IMR-90 (cell line): Measurements from ENCODE around the gene AFMID. TPM values are rescaled to one million over a fixed set of nuclear protein-coding genes. Genes with fewer than 3 reads are reported as not detected.
A peak's percentile ranks its signal among the peaks of the same experiment; 100 is the strongest.

ENCODE experiments used
- ATAC-seq: fragments of 200-7000 bp; cut with Tn5 transposase; 2 replicates; pipeline ENCODE4 v1.9.1; 2020; ENCODE audit warnings: low read depth, mild to moderate bottlenecking, moderate library complexity
- BruUV-seq: library from RNA; stranded (reverse); fragments of 400-500 nt; replicated peaks from 2 replicates; lab custom pipeline; 2021; lab: Mats Ljungman, UMichigan
- CTCF ChIA-PET: fragments of 300-600 bp; formaldehyde crosslinking; extraction: SDS; loops from one replicate; lab custom pipeline; 2021; ENCODE audit warnings: antibody characterized with exemption; lab: Yijun Ruan, JAX
- POLR2A ChIA-PET: fragments of 300-600 bp; sonication (Branson Sonifier 250); formaldehyde crosslinking; loops from one replicate; lab custom pipeline; 2022; ENCODE audit warnings: antibody characterized with exemption; ENCODE audit not compliant: unreplicated experiment; lab: Charles Lee
- DNase-seq: peaks from one replicate; pipeline ENCODE4 v3.0.0; 2013
- H2AFZ ChIP-seq: replicated peaks from 2 replicates; pipeline ENCODE3; 2013; ENCODE audit warnings: low read length, mild to moderate bottlenecking; ENCODE audit not compliant: poor library complexity
- H2AK5ac ChIP-seq: 2 replicates; pipeline ENCODE4 v1.6.1; 2013; ENCODE audit warnings: low read depth, low read length, inconsistent platforms
- H2AK9ac ChIP-seq: replicated peaks from 2 replicates; pipeline ENCODE3; 2013; ENCODE audit warnings: mild to moderate bottlenecking, low read depth, low read length, moderate library complexity; ENCODE audit not compliant: poor library complexity
- H2BK120ac ChIP-seq: 2 replicates; pipeline ENCODE4 v1.6.1; 2013; ENCODE audit warnings: low read depth, low read length, inconsistent platforms
- H2BK15ac ChIP-seq: 3 replicates; pipeline ENCODE4 v1.6.1; 2013; ENCODE audit warnings: low read depth, low read length, inconsistent platforms
- H2BK20ac ChIP-seq: 2 replicates; pipeline ENCODE4 v1.6.1; 2013; ENCODE audit warnings: low read depth, mild to moderate bottlenecking, inconsistent platforms, low read length, moderate library complexity
- H2BK5ac ChIP-seq: 2 replicates; pipeline ENCODE4 v1.6.1; 2013; ENCODE audit warnings: mild to moderate bottlenecking, low read depth, low read length, inconsistent platforms; ENCODE audit not compliant: poor library complexity, severe bottlenecking
- H3K14ac ChIP-seq: replicated peaks from 2 replicates; pipeline ENCODE4 v1.6.1; 2013; ENCODE audit warnings: low read depth, low read length, inconsistent platforms
- H3K18ac ChIP-seq: 2 replicates; pipeline ENCODE4 v1.6.1; 2013; ENCODE audit warnings: low read depth, low read length, control low read depth
- H3K23ac ChIP-seq: 2 replicates; pipeline ENCODE4 v1.6.1; 2013; ENCODE audit warnings: low read depth, low read length, inconsistent platforms
- H3K27ac ChIP-seq: 2 replicates; pipeline ENCODE4 v1.5.1; 2013; ENCODE audit warnings: mild to moderate bottlenecking, control low read depth, low read length; ENCODE audit not compliant: insufficient read depth
- H3K27me3 ChIP-seq: 2 replicates; pipeline ENCODE4 v1.6.1; 2013; ENCODE audit warnings: low read length; ENCODE audit not compliant: control insufficient read depth, insufficient read depth
- H3K36me3 ChIP-seq: 2 replicates; pipeline ENCODE4 v1.6.1; 2013; ENCODE audit warnings: low read length, mixed read lengths; ENCODE audit not compliant: control insufficient read depth, insufficient read depth
- H3K4ac ChIP-seq: 2 replicates; pipeline ENCODE4 v1.6.1; 2013; ENCODE audit warnings: low read depth, low read length, inconsistent platforms
- H3K4me1 ChIP-seq: 2 replicates; pipeline ENCODE4 v1.6.1; 2013; ENCODE audit warnings: low read length, mixed read lengths; ENCODE audit not compliant: control insufficient read depth, insufficient read depth
- H3K4me2 ChIP-seq: 2 replicates; pipeline ENCODE4 v1.6.1; 2013; ENCODE audit warnings: low read depth, mild to moderate bottlenecking, control low read depth, low read length, moderate library complexity
- H3K4me3 ChIP-seq: 2 replicates; pipeline ENCODE4 v1.5.1; 2013; ENCODE audit warnings: low read depth, mild to moderate bottlenecking, control low read depth, low read length, moderate library complexity; ENCODE audit not compliant: insufficient read depth
- H3K56ac ChIP-seq: 2 replicates; pipeline ENCODE4 v1.6.1; 2013; ENCODE audit warnings: low read length, inconsistent platforms; ENCODE audit not compliant: insufficient read depth; ENCODE audit errors: extremely low read depth
- H3K79me1 ChIP-seq, 2 experiments: 2 replicates each; pipeline ENCODE4 v1.6.1; 2013; ENCODE audit warnings: low read length in 2 of 2, inconsistent platforms in 1 of 2, low read depth in 1 of 2
- H3K9ac ChIP-seq: 2 replicates; pipeline ENCODE4 v1.6.1; 2013; ENCODE audit warnings: low read depth, low read length, control low read depth
- H3K9me1 ChIP-seq: 2 replicates; pipeline ENCODE4 v1.6.1; 2013; ENCODE audit warnings: low read length, inconsistent platforms; ENCODE audit not compliant: insufficient read depth
- H3K9me3 ChIP-seq: 2 replicates; pipeline ENCODE4 v1.6.1; 2013; ENCODE audit warnings: low read length; ENCODE audit not compliant: control insufficient read depth, insufficient read depth
- H4K20me1 ChIP-seq: 2 replicates; pipeline ENCODE4 v1.6.1; 2013; ENCODE audit warnings: low read length, inconsistent platforms; ENCODE audit not compliant: insufficient read depth
- H4K5ac ChIP-seq: 2 replicates; pipeline ENCODE4 v1.6.1; 2013; ENCODE audit warnings: mild to moderate bottlenecking, low read depth, low read length, control low read depth
- H4K8ac ChIP-seq, 2 experiments: 2 replicates each; pipeline ENCODE4 v1.6.1; 2013; ENCODE audit warnings: low read depth in 2 of 2, low read length in 2 of 2, control low read depth in 1 of 2, inconsistent platforms in 1 of 2
- H4K91ac ChIP-seq: 2 replicates; pipeline ENCODE4 v1.6.1; 2013; ENCODE audit warnings: low read depth, low read length, inconsistent platforms; ENCODE audit not compliant: insufficient read depth
- BHLHE40 ChIP-seq: fragments of 150-350 bp; IDR thresholded peaks from 2 replicates; pipeline ENCODE4 v1.6.1; 2016; ENCODE audit warnings: mild to moderate bottlenecking, low read depth, low read length
- CHD1 ChIP-seq: IDR thresholded peaks from 2 replicates; pipeline ENCODE4 v1.6.1; 2012; ENCODE audit warnings: low read depth, low read length, improper control_type of control experiment
- MAZ ChIP-seq: IDR thresholded peaks from 2 replicates; pipeline ENCODE4 v1.6.1; 2012; ENCODE audit warnings: low read depth, mild to moderate bottlenecking, low read length, improper control_type of control experiment, moderate library complexity, borderline replicate concordance
- MXI1 ChIP-seq: IDR thresholded peaks from 2 replicates; pipeline ENCODE4 v1.6.1; 2012; ENCODE audit warnings: low read depth, mild to moderate bottlenecking, low read length, moderate library complexity, borderline replicate concordance
- NFE2L2 ChIP-seq: fragments of 150-350 bp; IDR thresholded peaks from 2 replicates; pipeline ENCODE4 v1.6.1; 2016; ENCODE audit warnings: low read depth, mild to moderate bottlenecking, low read length
- POLR2A ChIP-seq: IDR thresholded peaks from 2 replicates; pipeline ENCODE4 v1.6.1; 2012; ENCODE audit warnings: mild to moderate bottlenecking, low read depth, low read length
- RAD21 ChIP-seq: IDR thresholded peaks from 2 replicates; pipeline ENCODE4 v1.6.1; 2012; ENCODE audit warnings: low read length, improper control_type of control experiment
- RCOR1 ChIP-seq: IDR thresholded peaks from 2 replicates; pipeline ENCODE4 v1.6.1; 2012; ENCODE audit warnings: mild to moderate bottlenecking, low read length, improper control_type of control experiment; ENCODE audit not compliant: insufficient replicate concordance
- SMC3 ChIP-seq: fragments of 150-350 bp; IDR thresholded peaks from 2 replicates; pipeline ENCODE4 v1.6.1; 2016; ENCODE audit warnings: low read depth, mild to moderate bottlenecking, antibody characterized with exemption, low read length, moderate library complexity
- WGBS, 2 experiments: methylation state at CpG; one replicate each; pipeline versions ENCODE4 v1.1.5 to v1.1.7; 2013; ENCODE audit warnings: missing lambda C conversion rate in 2 of 2; ENCODE audit not compliant: insufficient read length in 1 of 2; ENCODE audit errors: extremely low coverage in 2 of 2; 5-methylcytosine and 5-hydroxymethylcytosine counted together
- dilution Hi-C: fragments of 300-500 bp; cut with HindIII; formaldehyde crosslinking; loops from one replicate; pipeline ENCODE4 v1.14.3; 2018; ENCODE audit warnings: low sequenced_read_pairs; ENCODE audit not compliant: unreplicated experiment
- in situ Hi-C: fragments of 300-500 bp; cut with MboI; formaldehyde crosslinking; loops from 3 replicates; pipeline ENCODE4 v1.14.3; 2019; ENCODE audit warnings: low sequenced_read_pairs, inconsistent platforms, mixed read lengths
- intact Hi-C: fragments of 100-400 bp; cut with micrococcal nuclease; formaldehyde crosslinking; loops from 2 replicates; pipeline ENCODE4 v1.10.0; 2022
- polyA plus RNA-seq, 3 experiments: library from polyadenylated mRNA; depleted of rRNA; stranded (reverse); fragments of >200 nt; gene quantifications; 2 replicates each; pipeline ENCODE4 v1.2.3, GENCODE V29; 2012; ENCODE audit warnings: low replicate concordance in 1 of 3
- total RNA-seq: library from RNA; depleted of rRNA; stranded (reverse); fragments of >200 nt; gene quantifications from 2 replicates; pipeline ENCODE4 v1.2.3, GENCODE V29; 2012

Gene AFMID
- total and polyA plus RNA-seq, 2 of the 4 experiments (the other 2 are of a cell fraction) = 41.0 to 65.1 TPM

- peaks cover 0 to 23% of the 10 kb centered on the region in 2 experiments; a peak in 2 of 4 replicates for H3K79me1 ChIP-seq
- peak within 1 kb of the TSS; percentile 33 for H4K5ac ChIP-seq
- DNase-seq (peak; percentile 28), ATAC-seq (peak; percentile 79)
- H3K4me2 ChIP-seq = peak within 1 kb of the TSS; percentile 82
- peak within 1 kb of the TSS; percentile 97 for H2AFZ ChIP-seq
- intact Hi-C loops = no loop called here
- peak; percentile 39; the same call in 1 of the 2 replicates for TF ChIP-seq POLR2A
- no peak for TF ChIP-seq NFE2L2
- TF ChIP-seq RAD21 = no peak
- no peak for TF ChIP-seq CHD1
- no peak for TF ChIP-seq MXI1
- peak; percentile 71; the same call in 1 of the 2 replicates for TF ChIP-seq MAZ
- TF ChIP-seq BHLHE40 = no peak
- TF ChIP-seq SMC3 = no peak
- no peak for TF ChIP-seq RCOR1
- H3K9me1 ChIP-seq = peaks cover 8% of the 10 kb centered on the region; the same call in 1 of the 2 replicates
- no peak within 1 kb of the TSS for H2BK20ac ChIP-seq
- H4K91ac ChIP-seq = no peak within 1 kb of the TSS
- peaks cover 12% of the 10 kb centered on the region for H3K4me1 ChIP-seq
- ChIA-PET POLR2A (no interaction called here), CTCF (no interaction called here)
- H3K18ac ChIP-seq = peak within 1 kb of the TSS; percentile 42; the same call in 1 of the 2 replicates
- peak within 1 kb of the TSS; percentile 75 to 94; a peak in 2 of 4 replicates for H4K8ac ChIP-seq
- peak within 1 kb of the TSS; percentile 69 for H3K4ac ChIP-seq
- H2AK9ac ChIP-seq = peak within 1 kb of the TSS; percentile 81
- H3K27me3 ChIP-seq = no peaks in the 10 kb centered on the region
- in situ Hi-C loops = no loop called here
- H2BK5ac ChIP-seq = no peak within 1 kb of the TSS
- H3K9me3 ChIP-seq = no peaks in the 10 kb centered on the region
- 0% methylated on average over 11 of the region's 84 CpGs; no CpG with 5 or more reads in 1 of the 2 experiments for WGBS, 2 experiments
- peak within 1 kb of the TSS; percentile 65 for H2AK5ac ChIP-seq
- no peak within 1 kb of the TSS for H2BK15ac ChIP-seq
- H3K14ac ChIP-seq = peak within 1 kb of the TSS; percentile 20; the same call in 1 of the 2 replicates
- H4K20me1 ChIP-seq = peaks cover 6% of the 10 kb centered on the region; the same call in 1 of the 2 replicates
- dilution Hi-C loops = no loop called here
- H3K27ac ChIP-seq = peak within 1 kb of the TSS; percentile 6; the same call in 1 of the 2 replicates
- H2BK120ac ChIP-seq = peak within 1 kb of the TSS; percentile 40; the same call in 1 of the 2 replicates
- H3K23ac ChIP-seq = no peak within 1 kb of the TSS; the same call in 1 of the 2 replicates
- peak within 1 kb of the TSS; percentile 63 for H3K9ac ChIP-seq
- peak within 1 kb of the TSS; percentile 92 for H3K4me3 ChIP-seq
- no peak within 1 kb of the TSS for H3K56ac ChIP-seq
- no TSS peak for BruUV-seq
- no peaks in the 10 kb centered on the region for H3K36me3 ChIP-seq
Observed at GRCh38 chr17:78168242-78168902, 18.8 kb upstream of the AFMID start, which contains the start of gene SYNGR2. Gene SYNGR2 (plus strand): TSS chr17:78168581. CDS start chr17:78168617, 36 bp downstream.
